NCI-H2107 treated with DMSO at 0.1 percent for 48 hours (cell line): Measurements from ENCODE around the gene MTREX.
"Not testable (repeated sequence)": the region's sequence is repeated elsewhere in the genome, so short reads cannot be mapped to it uniquely, and the experiment has no call there.

Experiments
- DNase-seq: peaks from one replicate; lab custom pipeline; 2025; ENCODE audit not compliant: unreplicated experiment; lab: John Stamatoyannopoulos, UW

MTREX gene

GRCh38 chr5:55307383-55308253 lies at the start of gene MTREX, which contains the start of gene DHX29:
Gene MTREX, plus strand, starts transcription at chr5:55307989. Its CDS starts 25 bp downstream, at chr5:55308014.
Gene DHX29, minus strand, starts transcription at chr5:55307694. Its CDS starts 121 bp downstream, at chr5:55307573.
- DNase-seq = peak; percentile 22

GRCh38 chr5:55258339-55258738 lies 49.5 kb upstream of the MTREX start:
- no peak for DNase-seq

- DNase-seq = no peak
These were observed 31.0 kb upstream of the MTREX start for GRCh38 chr5:55276771-55277170.

GRCh38 chr5:55278778-55279177 lies 29.0 kb upstream of the MTREX start:
- no peak for DNase-seq

GRCh38 chr5:55286411-55286933 lies 21.3 kb upstream of the MTREX start:
- DNase-seq = no peak

GRCh38 chr5:55289808-55290207 lies 18.0 kb upstream of the MTREX start:
- DNase-seq = no peak

- DNase-seq = no peak
These were observed 16.8 kb upstream of the MTREX start for GRCh38 chr5:55290991-55291390.

GRCh38 chr5:55294935-55295334 lies 12.9 kb upstream of the MTREX start:
- no peak for DNase-seq

- DNase-seq = no peak
These were observed 6.9 kb upstream of the MTREX start for GRCh38 chr5:55300890-55301289.

GRCh38 chr5:55303238-55303690 lies 4.5 kb upstream of the MTREX start:
- no peak for DNase-seq

- DNase-seq = no peak
These were observed 3.2 kb upstream of the MTREX start for GRCh38 chr5:55304584-55304983.

- no peak for DNase-seq
These were observed 2.4 kb upstream of the MTREX start for GRCh38 chr5:55305345-55305744.

- no peak for DNase-seq
These were observed 977 bp upstream of the MTREX start for GRCh38 chr5:55306641-55307382.

GRCh38 chr5:55308254-55308836 lies 556 bp downstream of the MTREX start:
- no peak for DNase-seq

- DNase-seq = no peak
These were observed 6.3 kb downstream of the MTREX start for GRCh38 chr5:55313870-55314617.

GRCh38 chr5:55316289-55316688 lies 8.5 kb downstream of the MTREX start:
- no peak for DNase-seq

- no peak for DNase-seq
These were observed 9.0 kb downstream of the MTREX start for GRCh38 chr5:55316837-55317236.

- not testable (repeated sequence) for DNase-seq
These were observed 10.4 kb downstream of the MTREX start for GRCh38 chr5:55318237-55318636.

GRCh38 chr5:55319491-55319890 lies 11.7 kb downstream of the MTREX start:
- no peak for DNase-seq

GRCh38 chr5:55320571-55320970 lies 12.8 kb downstream of the MTREX start:
- DNase-seq = no peak

- DNase-seq = no peak
These were observed 16.2 kb downstream of the MTREX start for GRCh38 chr5:55324006-55324405.
